ENCODE data around the gene GALT.

DNA sequence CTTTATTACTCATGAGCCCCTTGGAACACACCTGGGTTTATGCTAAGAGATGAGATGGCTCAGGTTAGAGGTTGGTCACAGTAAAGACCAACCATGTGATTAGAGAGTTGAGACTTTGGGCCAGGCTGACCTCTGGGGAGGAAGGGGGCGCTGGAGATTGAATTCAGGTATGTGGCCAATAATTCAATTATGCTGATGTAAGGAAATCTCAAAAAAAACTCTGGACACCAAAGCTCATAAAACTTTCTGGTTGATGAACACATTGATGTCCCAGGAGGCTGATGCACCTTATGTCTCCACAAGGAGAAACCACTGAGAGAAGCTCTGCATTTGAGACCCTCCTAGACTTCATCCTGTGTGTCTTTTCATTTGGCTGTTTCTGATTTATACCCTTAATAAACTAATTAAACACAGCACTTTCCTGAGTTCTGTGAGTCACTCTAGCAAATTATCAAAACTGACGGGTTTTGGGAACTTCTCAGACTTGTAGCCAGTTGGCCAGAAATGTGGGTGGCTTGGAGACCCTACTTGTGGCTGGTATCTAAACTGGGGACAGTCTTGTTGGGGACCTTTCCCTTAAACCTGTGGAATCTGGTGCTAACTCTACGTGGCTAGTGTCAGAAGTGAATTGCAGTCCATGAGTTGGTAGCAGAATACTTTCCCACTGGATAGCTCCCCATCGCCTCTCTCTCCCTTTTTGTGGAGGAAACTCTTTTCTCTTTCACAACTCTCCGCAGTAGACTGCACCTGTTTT lies 23.5 kb downstream of the GALT start:
- TF ChIP-seq, protein P1, sequence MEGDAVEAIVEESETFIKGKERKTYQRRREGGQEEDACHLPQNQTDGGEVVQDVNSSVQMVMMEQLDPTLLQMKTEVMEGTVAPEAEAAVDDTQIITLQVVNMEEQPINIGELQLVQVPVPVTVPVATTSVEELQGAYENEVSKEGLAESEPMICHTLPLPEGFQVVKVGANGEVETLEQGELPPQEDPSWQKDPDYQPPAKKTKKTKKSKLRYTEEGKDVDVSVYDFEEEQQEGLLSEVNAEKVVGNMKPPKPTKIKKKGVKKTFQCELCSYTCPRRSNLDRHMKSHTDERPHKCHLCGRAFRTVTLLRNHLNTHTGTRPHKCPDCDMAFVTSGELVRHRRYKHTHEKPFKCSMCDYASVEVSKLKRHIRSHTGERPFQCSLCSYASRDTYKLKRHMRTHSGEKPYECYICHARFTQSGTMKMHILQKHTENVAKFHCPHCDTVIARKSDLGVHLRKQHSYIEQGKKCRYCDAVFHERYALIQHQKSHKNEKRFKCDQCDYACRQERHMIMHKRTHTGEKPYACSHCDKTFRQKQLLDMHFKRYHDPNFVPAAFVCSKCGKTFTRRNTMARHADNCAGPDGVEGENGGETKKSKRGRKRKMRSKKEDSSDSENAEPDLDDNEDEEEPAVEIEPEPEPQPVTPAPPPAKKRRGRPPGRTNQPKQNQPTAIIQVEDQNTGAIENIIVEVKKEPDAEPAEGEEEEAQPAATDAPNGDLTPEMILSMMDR (IDR thresholded peaks at IDR 0.05), result no peak
- no peak for TF ChIP-seq POLR2A (IDR thresholded peaks at IDR 0.05)

Data from right lobe of liver (tissue), 4 donors.